ENCODE results near the gene PPIP5K2.

DNA sequence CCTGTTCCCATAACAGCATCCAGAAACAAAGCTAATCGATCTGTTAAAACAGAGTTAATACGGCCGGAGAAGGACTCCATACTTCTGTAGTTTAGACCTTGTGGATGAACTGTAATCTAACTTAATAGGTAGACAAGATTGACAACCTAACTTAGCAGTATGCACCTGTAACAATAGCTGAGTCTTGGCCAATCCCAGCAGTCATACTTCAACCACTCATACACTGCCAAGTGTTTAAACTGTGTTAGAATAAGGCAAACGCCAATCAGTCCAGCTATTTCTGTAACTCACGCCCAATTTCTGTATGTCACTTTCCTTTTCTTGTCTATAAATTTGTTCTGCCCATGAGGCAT, 104.8 kb downstream of the PPIP5K2 start:
- TF ChIP-seq, protein P1, sequence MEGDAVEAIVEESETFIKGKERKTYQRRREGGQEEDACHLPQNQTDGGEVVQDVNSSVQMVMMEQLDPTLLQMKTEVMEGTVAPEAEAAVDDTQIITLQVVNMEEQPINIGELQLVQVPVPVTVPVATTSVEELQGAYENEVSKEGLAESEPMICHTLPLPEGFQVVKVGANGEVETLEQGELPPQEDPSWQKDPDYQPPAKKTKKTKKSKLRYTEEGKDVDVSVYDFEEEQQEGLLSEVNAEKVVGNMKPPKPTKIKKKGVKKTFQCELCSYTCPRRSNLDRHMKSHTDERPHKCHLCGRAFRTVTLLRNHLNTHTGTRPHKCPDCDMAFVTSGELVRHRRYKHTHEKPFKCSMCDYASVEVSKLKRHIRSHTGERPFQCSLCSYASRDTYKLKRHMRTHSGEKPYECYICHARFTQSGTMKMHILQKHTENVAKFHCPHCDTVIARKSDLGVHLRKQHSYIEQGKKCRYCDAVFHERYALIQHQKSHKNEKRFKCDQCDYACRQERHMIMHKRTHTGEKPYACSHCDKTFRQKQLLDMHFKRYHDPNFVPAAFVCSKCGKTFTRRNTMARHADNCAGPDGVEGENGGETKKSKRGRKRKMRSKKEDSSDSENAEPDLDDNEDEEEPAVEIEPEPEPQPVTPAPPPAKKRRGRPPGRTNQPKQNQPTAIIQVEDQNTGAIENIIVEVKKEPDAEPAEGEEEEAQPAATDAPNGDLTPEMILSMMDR (IDR thresholded peaks at IDR 0.05) = no peak
- TF ChIP-seq POLR2A (IDR thresholded peaks at IDR 0.05) = no peak

Measured in suprapubic skin (tissue), 3 donors.